Measurements from ENCODE around the gene CYB5A.
"Not testable (repeated sequence)": the region's sequence is repeated elsewhere in the genome, so short reads cannot be mapped to it uniquely, and the experiment has no call there.

CYB5A gene

GRCh38 chr18:74294526-74294925 is 2.8 kb upstream of the CYB5A start:
- no peak for DNase-seq

- DNase-seq: not testable (repeated sequence)
Observed at GRCh38 chr18:74292982-74293381, 1.2 kb upstream of the CYB5A start.

- DNase-seq: no peak
Observed at GRCh38 chr18:74292541-74292858, 737 bp upstream of the CYB5A start.

GRCh38 chr18:74291472-74291770 is 342 bp downstream of the CYB5A start:
- DNase-seq: no peak

GRCh38 chr18:74290794-74291471 is 830 bp downstream of the CYB5A start:
- no peak for DNase-seq

GRCh38 chr18:74290021-74290420 is 1.7 kb downstream of the CYB5A start:
- DNase-seq: no peak

- no peak for DNase-seq
Observed at GRCh38 chr18:74289137-74289536, 2.6 kb downstream of the CYB5A start.

- no peak for DNase-seq
Observed at GRCh38 chr18:74288730-74289129, 3.0 kb downstream of the CYB5A start.

- DNase-seq: no peak
Observed at GRCh38 chr18:74288041-74288440, 3.7 kb downstream of the CYB5A start.

- DNase-seq: no peak
Observed at GRCh38 chr18:74286856-74287255, 4.9 kb downstream of the CYB5A start.

- no peak for DNase-seq
Observed at GRCh38 chr18:74286106-74286855, 5.5 kb downstream of the CYB5A start.

GRCh38 chr18:74285583-74285982 is 6.2 kb downstream of the CYB5A start:
- DNase-seq: not testable (repeated sequence)

- no peak for DNase-seq
Observed at GRCh38 chr18:74284980-74285355, 6.8 kb downstream of the CYB5A start.

GRCh38 chr18:74284191-74284979 is 7.4 kb downstream of the CYB5A start:
- DNase-seq: no peak

- no peak for DNase-seq
Observed at GRCh38 chr18:74283646-74284045, 8.1 kb downstream of the CYB5A start.

GRCh38 chr18:74282755-74283554 is 8.8 kb downstream of the CYB5A start:
- no peak for DNase-seq

GRCh38 chr18:74281980-74282754 is 9.6 kb downstream of the CYB5A start:
- DNase-seq: no peak

GRCh38 chr18:74281011-74281979 is 10.5 kb downstream of the CYB5A start:
- no peak for DNase-seq

GRCh38 chr18:74278983-74279382 is 12.8 kb downstream of the CYB5A start:
- no peak for DNase-seq

- DNase-seq: no peak
Observed at GRCh38 chr18:74278058-74278457, 13.7 kb downstream of the CYB5A start.

- DNase-seq: no peak
Observed at GRCh38 chr18:74277296-74277695, 14.5 kb downstream of the CYB5A start.

Data from fibroblast of skin of abdomen (primary cell).